ACC112 (cell line): ENCODE measurements around the gene FLACC1.

Experiments
- H2AFZ ChIP-seq: fragments of 200-600 bp; sonication (generic); one replicate; pipeline ENCODE4 v1.6.0; 2017; ENCODE audit warnings: antibody characterized with exemption, low read length; ENCODE audit not compliant: unreplicated experiment
- H3K27ac ChIP-seq: fragments of 200-600 bp; sonication (generic); 2 replicates; pipeline ENCODE4 v1.5.1; 2014; ENCODE audit warnings: low read depth, mild to moderate bottlenecking, antibody characterized with exemption, low read length, moderate library complexity
- H3K27me3 ChIP-seq: fragments of 200-600 bp; sonication (generic); 2 replicates; pipeline ENCODE4 v1.6.1; 2014; ENCODE audit warnings: mild to moderate bottlenecking, antibody characterized with exemption, low read length, moderate library complexity, mixed read lengths; ENCODE audit not compliant: insufficient read depth
- H3K36me3 ChIP-seq: fragments of 200-600 bp; sonication (generic); 2 replicates; pipeline ENCODE4 v1.6.1; 2016; ENCODE audit warnings: mild to moderate bottlenecking, antibody characterized with exemption, low read length, moderate library complexity, mixed read lengths; ENCODE audit not compliant: insufficient read depth
- H3K4me1 ChIP-seq: fragments of 200-600 bp; sonication (generic); one replicate; pipeline ENCODE4 v1.6.1; 2016; ENCODE audit warnings: low read length, mixed read lengths; ENCODE audit not compliant: insufficient read depth, unreplicated experiment, control insufficient read depth
- H3K4me3 ChIP-seq: fragments of 200-600 bp; sonication (generic); 2 replicates; pipeline ENCODE4 v1.5.1; 2014; ENCODE audit warnings: mild to moderate bottlenecking, low read depth, low read length
- H3K79me2 ChIP-seq: fragments of 200-600 bp; sonication (generic); one replicate; pipeline ENCODE4 v1.6.0; 2016; ENCODE audit warnings: low read length; ENCODE audit not compliant: control insufficient read depth, unreplicated experiment, insufficient read depth

The FLACC1 gene

GRCh38 chr2:201276511-201276910, 80.6 kb downstream of the FLACC1 start:
- Histone ChIP-seq H3K4me3 (no peak overlapping the region), H3K4me1 (no peaks in the 10 kb centered on the region), H3K27ac (no peak overlapping the region), H3K36me3 (peaks cover 33% of the 10 kb centered on the region), H3K27me3 (no peaks in the 10 kb centered on the region), H3K79me2 (no peaks in the 10 kb centered on the region), H2AFZ (no peak overlapping the region)

- Histone ChIP-seq H3K27ac (no peak overlapping the region), H3K4me3 (no peak overlapping the region), H3K36me3 (peaks cover 33% of the 10 kb centered on the region), H3K79me2 (no peaks in the 10 kb centered on the region), H3K4me1 (no peaks in the 10 kb centered on the region), H3K27me3 (no peaks in the 10 kb centered on the region), H2AFZ (no peak overlapping the region)
Measured at GRCh38 chr2:201275990-201276389, 81.2 kb downstream of the FLACC1 start.

- no peaks in the 10 kb centered on the region for H3K27me3 ChIP-seq
- H3K79me2 ChIP-seq, result no peaks in the 10 kb centered on the region
- no peak overlapping the region for H2AFZ ChIP-seq
- H3K4me3 ChIP-seq, result no peak overlapping the region
- no peak overlapping the region for H3K27ac ChIP-seq
- H3K4me1 ChIP-seq, result no peaks in the 10 kb centered on the region
- H3K36me3 ChIP-seq, result peaks cover 33% of the 10 kb centered on the region
Measured at GRCh38 chr2:201275069-201275468, 82.1 kb downstream of the FLACC1 start.

GRCh38 chr2:201273330-201273983, 83.7 kb downstream of the FLACC1 start:
- no peaks in the 10 kb centered on the region for H3K27me3 ChIP-seq
- H2AFZ ChIP-seq, result no peak overlapping the region
- H3K36me3 ChIP-seq, result peaks cover 23% of the 10 kb centered on the region
- H3K4me1 ChIP-seq, result no peaks in the 10 kb centered on the region
- no peak overlapping the region for H3K4me3 ChIP-seq
- H3K27ac ChIP-seq, result no peak overlapping the region
- no peaks in the 10 kb centered on the region for H3K79me2 ChIP-seq

GRCh38 chr2:201271917-201272316, 85.2 kb downstream of the FLACC1 start:
- no peaks in the 10 kb centered on the region for H3K4me1 ChIP-seq
- H2AFZ ChIP-seq, result no peak overlapping the region
- no peaks in the 10 kb centered on the region for H3K79me2 ChIP-seq
- no peak overlapping the region for H3K4me3 ChIP-seq
- no peaks in the 10 kb centered on the region for H3K27me3 ChIP-seq
- peaks cover 19% of the 10 kb centered on the region for H3K36me3 ChIP-seq
- H3K27ac ChIP-seq, result no peak overlapping the region

GRCh38 chr2:201270293-201271001, 86.7 kb downstream of the FLACC1 start:
- Histone ChIP-seq H3K36me3 (peaks cover 8% of the 10 kb centered on the region), H3K27ac (no peak overlapping the region), H3K4me1 (no peaks in the 10 kb centered on the region), H3K4me3 (no peak overlapping the region), H2AFZ (no peak overlapping the region), H3K79me2 (peaks cover 5% of the 10 kb centered on the region), H3K27me3 (no peaks in the 10 kb centered on the region)

- peaks cover 12% of the 10 kb centered on the region for H3K79me2 ChIP-seq
- no peaks in the 10 kb centered on the region for H3K27me3 ChIP-seq
- H2AFZ ChIP-seq, result no peak overlapping the region
- no peak overlapping the region for H3K4me3 ChIP-seq
- peaks cover 3% of the 10 kb centered on the region; the same call in 1 of the 2 replicates for H3K36me3 ChIP-seq
- no peaks in the 10 kb centered on the region for H3K4me1 ChIP-seq
- no peak overlapping the region for H3K27ac ChIP-seq
Measured at GRCh38 chr2:201269764-201270163, 87.4 kb downstream of the FLACC1 start.

- Histone ChIP-seq H2AFZ (no peak overlapping the region), H3K4me1 (peaks cover 21% of the 10 kb centered on the region), H3K27me3 (no peaks in the 10 kb centered on the region), H3K79me2 (peaks cover 33% of the 10 kb centered on the region), H3K4me3 (no peak overlapping the region), H3K36me3 (no peaks in the 10 kb centered on the region), H3K27ac (no peak overlapping the region)
Measured at GRCh38 chr2:201267278-201268030, 89.7 kb downstream of the FLACC1 start.

- Histone ChIP-seq H3K27me3 (no peaks in the 10 kb centered on the region), H3K4me1 (peaks cover 26% of the 10 kb centered on the region), H3K27ac (no peak overlapping the region), H3K36me3 (no peaks in the 10 kb centered on the region), H3K79me2 (peaks cover 38% of the 10 kb centered on the region), H2AFZ (no peak overlapping the region), H3K4me3 (no peak overlapping the region)
Measured at GRCh38 chr2:201266629-201267028, 90.5 kb downstream of the FLACC1 start.

- no peaks in the 10 kb centered on the region for H3K27me3 ChIP-seq
- no peaks in the 10 kb centered on the region for H3K36me3 ChIP-seq
- H3K79me2 ChIP-seq, result peaks cover 55% of the 10 kb centered on the region
- peak overlapping the region; percentile 54; the same call in 1 of the 2 replicates for H3K4me3 ChIP-seq
- no peak overlapping the region for H2AFZ ChIP-seq
- no peak overlapping the region for H3K27ac ChIP-seq
- H3K4me1 ChIP-seq, result peaks cover 43% of the 10 kb centered on the region
Measured at GRCh38 chr2:201264472-201265173, 92.5 kb downstream of the FLACC1 start.
